ENCODE results near the gene HPSE2.

HPSE2 gene

DNA sequence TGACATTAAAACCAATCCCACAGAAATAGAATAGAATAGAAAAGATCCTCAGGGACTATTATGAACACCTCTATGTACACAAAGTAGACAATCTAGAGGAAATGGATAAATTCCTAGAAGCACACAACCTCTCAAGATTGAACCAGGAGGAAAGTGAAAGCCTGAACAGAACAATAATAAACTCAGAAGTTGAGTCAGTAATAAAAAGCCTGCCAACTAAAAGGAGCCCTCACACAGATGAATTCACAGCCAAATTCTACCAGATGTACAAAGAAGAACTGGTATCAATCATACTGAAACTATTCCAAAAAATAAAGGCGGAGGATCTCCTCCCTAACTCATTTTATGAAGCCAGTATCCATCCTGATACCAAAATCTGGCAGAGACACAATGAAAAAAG, 568.6 kb downstream of the HPSE2 start:
- no peak for FAIRE-seq

DNA sequence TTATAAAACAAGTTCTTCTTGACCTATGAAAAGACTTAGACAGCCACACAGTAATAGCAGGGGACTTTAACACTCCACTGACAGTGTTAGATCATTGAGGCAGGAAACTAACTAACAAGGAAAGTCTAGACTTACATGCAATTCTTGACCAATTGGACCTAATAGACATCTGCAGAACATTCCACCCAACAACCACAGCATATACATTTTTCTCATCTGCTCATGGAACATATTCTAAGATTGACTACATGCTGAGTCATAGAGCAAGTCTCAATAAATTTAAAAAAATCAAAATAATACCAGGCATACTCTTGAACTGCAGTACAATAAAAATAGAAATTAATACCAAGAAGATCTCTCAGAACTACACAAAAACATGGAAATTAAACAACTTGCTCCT, 569.4 kb downstream of the HPSE2 start:
- no peak for FAIRE-seq

DNA sequence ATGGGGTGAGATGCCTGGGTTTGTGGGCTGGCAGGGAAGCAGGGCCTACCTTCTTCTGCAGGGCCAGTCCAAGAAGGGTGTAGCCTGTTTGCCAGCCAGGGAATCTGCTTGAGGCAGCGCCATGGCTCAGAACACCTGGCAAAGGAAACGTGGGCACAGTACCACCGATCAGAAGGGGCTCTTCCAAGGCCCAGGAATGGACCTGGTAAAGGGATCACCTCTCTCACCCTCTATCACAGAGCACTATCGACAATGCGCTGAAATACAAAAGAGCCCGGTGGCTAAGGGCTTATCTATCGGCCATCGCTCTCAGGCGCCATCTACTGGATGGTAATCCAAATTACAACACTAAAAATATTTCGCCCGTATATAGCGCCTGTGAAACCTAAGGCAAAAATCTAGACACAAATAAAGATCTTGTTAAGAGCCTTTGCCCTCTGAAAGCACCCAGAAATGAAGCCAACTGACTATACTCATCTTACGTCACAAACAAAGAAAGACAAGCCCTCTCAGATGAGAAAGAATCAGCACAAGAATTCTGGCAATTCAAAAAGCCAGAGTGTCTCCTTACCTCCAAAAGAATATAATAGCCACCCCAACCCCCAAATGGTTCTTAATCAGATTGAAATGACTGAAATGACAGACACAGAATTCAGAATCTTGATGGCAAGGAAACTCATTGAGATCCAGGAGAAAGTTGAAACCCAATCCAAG, 571.2 kb downstream of the HPSE2 start:
- FAIRE-seq: no peak

DNA sequence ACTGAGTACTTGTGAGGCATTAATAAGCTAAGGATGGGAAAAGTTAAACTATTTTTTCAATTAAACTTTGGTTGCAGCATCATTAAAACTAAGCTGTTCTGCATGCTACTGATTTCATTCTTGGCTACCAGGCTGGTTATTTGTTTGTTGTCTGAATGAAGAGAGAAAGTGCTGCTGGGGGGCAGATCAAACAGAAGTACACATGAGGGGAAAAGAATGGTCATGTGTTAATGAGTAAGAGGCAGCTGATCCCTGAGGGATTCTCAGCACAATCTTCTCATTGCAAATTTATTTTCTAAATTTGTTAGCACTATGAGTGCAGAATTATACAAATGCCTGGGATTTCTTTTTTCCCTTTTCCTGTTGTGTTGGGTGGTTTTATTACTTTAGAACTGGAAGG, 575.7 kb downstream of the HPSE2 start:
- no peak for FAIRE-seq

DNA sequence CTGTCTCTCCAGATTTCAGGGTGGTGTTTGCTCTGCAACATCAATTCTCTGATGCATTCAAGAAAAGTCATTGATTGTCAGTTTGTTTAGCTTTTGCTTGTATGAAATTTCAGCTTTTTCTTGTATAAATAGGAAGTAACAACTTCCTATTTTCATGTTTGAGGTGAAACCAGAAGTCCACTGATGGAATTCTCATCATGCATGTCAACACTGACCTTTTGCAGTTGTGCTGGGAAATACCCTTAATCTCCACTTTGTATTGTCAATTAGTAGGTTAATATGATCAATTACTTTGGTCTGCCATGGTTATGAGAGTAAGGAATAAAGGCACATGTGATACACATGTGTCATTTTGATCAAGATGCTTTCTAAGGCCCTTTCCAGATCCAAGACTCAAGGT, 580.2 kb downstream of the HPSE2 start:
- no peak for FAIRE-seq

DNA sequence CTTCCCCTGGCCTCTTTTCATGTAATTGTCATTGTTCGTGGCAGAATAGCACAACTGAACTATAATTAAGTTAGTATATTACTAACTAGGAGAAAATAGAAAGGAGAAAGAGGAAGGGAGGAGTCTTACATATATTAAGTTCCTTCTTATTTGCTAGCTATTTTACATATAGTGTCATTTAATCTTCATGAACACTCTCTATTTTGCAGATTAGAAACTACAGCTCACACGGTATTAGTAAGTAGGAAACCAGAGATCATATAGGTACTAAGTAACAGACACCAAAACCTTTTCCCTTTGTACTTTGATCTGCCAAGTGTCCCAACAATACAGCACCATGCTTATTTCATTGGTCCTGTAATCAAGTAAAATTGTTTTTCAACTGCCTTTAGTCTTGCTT, 586.5 kb downstream of the HPSE2 start:
- FAIRE-seq: no peak

DNA sequence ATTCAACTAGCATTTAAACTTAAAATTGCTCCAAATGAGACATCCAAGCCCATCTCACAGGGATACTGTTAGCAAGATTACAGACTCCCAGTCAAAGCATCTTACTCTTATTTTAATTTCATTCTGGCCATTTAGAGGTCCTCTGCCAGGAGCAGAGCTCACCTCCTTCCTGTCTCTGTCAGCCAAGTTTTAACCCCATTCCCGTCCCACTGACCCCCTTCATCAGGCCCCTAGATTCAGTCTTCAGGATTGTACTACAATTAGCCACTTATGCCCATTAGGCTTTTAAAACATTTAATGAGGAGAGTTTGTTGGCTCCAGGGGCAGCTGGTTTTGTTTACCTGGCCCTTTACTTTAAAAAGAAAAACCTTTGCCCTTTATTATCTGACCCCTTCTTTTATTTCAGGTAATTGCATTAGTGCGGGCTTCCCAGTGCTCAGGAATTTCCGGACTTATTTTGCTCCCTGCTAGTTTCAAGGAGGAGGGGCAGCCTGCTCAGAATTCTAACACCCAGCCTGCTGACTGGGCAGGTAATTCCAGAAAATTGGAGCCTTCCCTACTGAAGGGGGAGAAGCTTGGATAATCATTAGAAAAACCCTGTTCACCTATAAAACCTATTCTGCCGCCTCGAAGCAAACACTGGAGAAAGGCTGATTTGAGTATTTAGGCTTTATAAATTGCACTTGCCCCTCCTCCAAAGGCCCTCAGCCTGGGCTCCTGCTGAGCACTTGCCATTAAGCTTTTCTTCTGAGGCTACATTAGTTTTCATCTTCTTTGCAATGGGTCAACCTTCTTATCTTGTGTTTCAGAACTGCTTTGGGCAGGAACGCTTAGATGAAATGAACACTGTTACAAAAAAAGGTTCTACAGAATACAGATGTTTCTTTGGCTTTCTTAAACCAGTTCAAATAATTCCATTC, 588.4 kb downstream of the HPSE2 start:
- FAIRE-seq: no peak

DNA sequence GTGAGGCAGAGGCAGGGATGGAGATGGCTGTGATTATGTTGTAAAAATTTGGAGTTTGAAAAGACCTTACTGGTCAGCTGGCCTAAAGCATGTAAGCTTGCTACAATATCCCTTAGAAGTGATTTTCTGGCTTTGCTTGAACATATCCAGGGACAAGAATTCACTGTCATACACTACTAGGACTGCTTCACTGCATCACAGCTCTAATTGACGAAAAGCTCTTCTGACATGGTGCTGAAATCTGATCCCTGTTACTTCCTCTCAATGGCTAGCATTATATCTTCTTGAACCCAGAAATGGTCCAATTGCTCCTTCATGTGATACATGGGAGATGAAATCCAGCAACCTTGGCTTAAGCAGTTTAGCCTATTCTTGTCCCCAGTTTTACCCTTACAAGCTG, 591.2 kb downstream of the HPSE2 start:
- FAIRE-seq: no peak

DNA sequence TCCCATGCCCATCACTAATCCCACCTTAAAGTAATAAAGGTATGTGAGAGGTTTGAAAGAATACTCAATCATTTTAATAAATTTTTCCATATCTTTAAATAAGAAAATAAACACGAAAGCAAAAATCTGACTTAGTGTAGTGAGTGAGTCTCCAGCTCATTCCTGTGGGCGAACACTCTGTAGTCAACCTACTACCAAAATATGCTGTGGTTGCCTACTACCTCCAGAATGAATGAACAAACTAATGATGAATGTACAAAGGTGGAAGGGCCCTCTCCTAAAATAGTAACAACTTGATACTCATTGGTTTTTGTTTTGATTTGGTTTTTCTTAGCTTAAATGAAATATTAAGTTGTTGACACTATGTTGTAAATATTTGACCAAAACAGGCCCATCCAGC, 593.4 kb downstream of the HPSE2 start:
- FAIRE-seq: no peak

DNA sequence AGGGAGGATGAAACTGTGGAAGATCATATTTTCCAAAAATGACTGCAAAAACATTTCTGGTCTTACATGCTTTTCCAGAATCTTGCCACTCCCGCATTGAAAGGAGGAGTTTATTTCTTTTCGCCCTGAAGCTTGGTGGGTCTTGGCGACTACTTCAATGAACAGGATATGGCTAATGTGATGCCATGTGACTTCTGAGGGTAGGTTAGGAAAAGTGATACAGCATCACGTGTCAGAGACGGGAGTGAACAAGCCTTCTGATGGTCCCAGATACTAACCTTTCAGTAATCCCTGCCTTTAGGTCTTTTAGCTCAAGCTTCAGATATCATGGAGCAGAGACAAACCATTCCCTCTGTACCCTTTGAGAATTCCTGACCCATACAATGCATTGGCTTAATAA, 596.7 kb downstream of the HPSE2 start:
- FAIRE-seq: no peak

DNA sequence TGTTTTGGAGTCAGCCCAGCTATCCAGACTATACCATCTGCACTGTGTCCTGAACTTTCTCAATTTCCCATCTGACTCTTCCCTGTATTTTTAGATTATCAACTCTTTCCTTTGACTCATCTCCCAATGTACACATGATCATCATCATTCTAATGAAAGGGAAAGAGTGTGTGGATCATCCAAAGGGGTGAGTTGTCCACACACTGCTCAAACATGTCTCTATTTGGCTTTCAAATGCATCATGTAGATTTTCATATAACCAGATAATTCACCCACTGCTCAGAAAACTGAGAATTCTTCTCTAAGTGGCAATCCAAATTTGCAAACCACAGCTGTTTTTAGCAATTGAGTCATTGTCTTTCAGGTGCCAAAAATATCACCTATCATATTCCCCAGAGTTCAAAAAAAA, 598.7 kb downstream of the HPSE2 start:
- FAIRE-seq: no peak

DNA sequence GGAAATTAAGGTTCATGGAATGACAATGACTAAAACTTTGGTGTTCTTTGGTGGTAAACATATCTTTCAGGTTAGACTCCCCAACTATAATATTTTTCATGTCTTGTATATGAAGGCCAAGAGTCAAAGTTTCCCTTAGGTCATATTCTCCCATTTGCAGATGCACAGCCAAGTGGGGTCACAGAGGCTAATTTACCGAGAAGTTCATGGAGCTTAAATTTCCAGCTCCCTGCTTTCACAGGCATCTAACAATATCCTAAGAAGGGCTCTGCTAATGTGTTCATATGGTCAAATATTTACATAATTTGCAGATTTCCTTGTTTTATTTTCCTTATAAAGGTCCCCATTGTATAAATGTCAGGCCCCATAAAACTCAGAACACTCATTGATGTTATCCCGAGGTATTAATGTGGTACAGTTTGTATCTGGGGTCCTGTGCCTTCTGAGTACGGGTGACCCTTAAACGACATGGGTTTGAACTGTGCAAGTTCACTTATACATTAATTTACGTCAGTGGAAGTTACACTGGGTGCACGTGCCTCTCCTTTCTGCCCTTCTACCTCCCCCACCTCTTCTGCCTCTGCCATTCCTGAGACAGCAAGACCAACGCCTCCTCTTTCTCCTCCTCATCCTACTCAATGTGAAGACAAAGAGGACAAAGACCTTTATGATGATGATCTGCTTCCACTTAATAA, 603.0 kb downstream of the HPSE2 start:
- FAIRE-seq: no peak

DNA sequence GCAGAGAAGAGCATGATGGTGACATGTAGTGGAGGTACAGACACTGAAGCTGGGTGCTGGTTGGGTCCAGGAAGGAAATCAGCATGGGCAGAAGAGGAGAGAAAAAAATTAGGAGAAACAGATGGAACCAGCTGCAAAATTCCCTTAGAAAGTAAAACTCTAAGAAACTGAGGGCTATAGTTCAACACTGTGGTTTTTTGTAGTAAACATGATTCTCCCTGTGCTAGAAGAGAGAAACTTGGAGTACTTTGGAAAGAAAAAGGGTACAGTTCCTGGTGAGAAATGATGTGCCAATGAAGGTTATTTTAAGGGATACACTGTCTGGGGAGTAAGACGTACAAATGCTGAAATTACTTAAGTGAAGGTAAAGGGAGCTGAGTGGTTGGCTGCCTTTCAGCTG, 607.4 kb downstream of the HPSE2 start:
- FAIRE-seq: no peak

DNA sequence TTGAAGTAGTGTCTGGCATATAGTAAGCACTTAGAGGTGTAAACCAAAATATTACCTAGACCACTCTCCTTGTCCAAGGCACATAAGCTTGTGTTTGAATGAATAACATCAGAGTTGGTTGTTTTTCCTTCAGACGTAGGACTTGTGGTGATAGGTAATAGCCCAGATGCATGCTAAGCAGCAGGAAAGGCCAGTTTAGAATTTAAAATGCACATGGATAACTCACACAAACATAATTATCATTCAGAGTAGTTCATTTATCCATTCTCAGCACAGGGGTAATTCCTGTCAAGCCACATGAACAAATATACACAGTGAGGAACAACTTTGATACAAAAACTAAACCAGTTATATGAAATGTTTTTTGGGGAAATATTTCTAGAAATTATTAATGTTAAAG, 607.9 kb downstream of the HPSE2 start:
- FAIRE-seq: no peak

DNA sequence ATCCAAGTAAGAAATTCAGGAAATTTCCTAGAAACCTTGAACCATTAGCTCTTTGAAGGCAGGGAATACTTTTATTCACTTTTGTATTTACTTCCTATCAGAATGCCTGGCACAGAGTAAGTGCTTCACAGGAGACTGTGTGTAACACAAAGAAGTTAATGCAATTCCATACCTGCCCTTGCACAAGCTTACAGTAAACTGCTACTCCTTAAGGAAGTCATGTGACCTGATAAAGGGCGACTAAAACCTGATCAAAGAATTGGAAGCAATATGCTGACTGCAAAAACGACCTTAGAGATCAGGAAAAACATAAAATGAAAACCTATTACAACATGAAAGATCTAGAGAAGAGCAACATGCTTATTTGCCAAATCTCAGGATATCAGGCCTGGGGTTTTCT, 610.7 kb downstream of the HPSE2 start:
- no peak for FAIRE-seq

DNA sequence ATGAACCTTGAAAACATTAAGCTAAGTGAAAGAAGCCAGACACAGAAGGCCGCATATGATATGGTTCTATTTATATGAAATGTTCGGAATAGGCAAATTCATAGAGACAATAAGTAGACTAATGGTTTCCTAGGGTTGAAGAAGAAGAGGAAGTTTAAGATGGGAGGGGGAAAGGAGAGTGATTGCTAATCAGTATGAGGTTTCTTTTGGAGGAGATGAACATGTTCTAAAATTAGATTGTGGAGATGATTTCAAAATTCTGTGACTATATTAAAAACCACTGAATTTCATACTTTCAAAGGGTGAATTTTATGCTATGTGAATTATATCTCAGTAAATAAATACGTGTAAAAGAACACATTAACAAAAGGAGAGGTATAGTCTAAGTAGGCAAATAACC, 612.5 kb downstream of the HPSE2 start:
- FAIRE-seq: no peak

DNA sequence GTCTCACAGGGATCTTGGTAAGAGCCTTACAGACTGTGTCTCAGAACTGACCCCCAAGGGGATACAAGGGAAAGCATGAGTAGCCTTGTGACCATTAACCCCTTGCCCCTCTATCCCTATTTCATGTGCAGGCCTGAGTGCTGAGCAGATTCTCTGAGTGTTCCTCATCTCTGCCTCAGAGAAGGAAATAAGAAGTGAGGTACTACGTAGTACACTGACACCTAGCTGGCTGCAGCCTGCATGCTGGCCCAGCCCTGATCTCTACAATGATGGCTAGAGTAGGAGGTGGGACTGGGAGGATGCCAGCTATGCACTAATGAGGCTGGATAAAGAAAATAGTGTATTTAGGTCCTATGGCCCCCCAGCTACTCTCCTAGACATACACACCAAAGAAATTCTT, 614.0 kb downstream of the HPSE2 start:
- FAIRE-seq: no peak

DNA sequence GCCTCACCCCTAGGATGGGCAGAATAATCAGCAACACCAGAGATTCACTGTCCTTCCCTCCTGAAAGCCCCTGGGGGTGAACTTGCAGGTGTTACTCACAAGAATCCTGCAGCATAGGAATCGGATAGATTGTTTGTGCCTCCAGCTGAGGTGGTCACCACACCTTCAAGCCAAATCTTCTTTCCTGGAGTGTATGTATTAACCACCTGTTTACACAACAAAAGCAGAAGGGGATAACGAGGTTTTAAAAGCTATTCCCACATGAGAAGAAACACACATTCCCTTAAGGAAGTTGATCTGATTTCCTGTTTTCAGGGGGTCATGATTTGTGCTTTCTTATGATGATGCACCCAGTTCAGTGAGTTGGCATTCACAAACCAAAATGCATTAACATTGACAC, 615.1 kb downstream of the HPSE2 start:
- no peak for FAIRE-seq

DNA sequence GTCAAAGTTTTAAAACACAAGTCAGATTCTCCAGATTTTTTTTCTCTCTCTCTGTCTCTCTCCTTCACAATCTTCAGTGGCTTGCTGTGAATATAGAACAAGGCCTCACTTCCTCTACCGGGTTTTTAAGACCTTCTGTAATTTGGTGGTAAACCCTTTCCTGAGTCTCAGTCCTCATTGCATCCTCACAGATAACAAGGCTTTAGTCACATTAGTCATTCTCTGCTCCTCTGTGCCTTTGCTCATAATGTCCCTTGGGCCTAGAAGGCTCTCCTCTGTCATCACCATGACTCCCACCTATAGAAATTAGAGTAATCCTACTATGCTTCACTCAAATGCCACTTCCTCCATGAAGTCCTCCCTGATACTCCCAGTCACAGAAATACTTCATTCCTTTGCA, 616.2 kb downstream of the HPSE2 start:
- no peak for FAIRE-seq

DNA sequence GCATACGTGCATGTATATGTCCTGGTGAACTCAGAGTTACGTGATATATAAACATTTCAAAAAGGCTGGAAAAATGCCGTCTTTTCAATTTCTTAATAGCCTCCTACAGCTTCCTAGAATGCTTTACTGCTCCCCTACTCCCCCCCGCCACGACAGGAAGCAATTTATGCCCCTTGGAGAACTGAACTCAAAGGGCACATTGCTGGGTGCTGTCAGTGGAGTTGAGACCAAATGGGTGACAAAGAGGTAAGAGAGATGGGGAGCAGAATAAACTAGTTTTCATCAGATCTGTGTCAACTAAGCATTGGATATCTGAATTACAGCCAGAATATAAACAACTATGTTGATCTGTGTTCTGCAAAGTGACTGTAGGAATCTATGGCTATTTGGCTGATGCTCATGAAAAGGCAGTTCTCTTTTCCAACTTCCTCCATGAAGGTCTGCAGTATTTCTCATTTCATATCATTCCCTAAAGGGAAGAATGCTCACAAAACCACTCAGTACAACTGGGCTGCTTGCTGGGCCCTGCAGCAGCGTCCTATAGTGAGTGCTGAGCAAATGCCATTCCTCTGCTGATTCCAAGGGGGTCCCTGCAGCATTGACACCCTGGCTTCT, 617.6 kb downstream of the HPSE2 start:
- FAIRE-seq: no peak

DNA sequence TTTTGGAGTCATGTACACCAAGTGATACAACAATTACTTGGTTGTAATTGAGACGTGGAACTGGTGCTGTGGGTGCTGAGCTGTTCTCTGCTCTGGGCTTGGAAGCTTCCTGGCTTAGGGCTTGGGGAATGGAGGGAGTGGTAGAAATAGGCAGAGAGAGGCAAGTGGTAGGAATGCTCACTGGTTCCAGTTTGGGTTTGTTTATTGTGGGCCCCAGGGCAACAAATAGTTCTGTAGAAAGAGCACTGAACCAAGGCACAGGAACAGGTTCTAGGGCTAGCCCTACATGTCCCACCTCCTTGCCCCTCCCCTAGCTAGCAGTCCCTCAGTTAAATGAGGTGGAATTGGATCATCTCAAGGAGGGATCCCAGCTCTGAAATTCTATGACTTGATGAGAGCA, 622.2 kb downstream of the HPSE2 start:
- no peak for FAIRE-seq

DNA sequence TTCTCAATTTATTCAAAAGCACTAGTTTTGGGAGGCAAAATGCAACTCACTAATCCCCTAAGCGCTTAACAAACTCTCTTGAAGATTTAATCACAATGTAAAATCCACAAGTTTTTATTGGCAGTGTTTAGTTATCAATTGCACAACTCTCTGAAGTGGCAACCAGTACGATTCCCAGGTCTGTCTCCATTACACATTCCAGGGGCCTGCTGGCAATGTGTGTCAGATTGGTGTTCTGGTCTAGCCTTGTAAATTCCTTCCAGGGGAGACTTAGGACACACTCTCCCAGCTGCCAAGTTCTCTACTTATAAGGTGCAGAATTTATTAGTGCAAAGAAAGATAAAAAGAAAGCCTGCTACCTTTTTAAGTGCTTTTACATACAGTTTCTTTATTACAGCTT, 624.2 kb downstream of the HPSE2 start:
- no peak for FAIRE-seq

DNA sequence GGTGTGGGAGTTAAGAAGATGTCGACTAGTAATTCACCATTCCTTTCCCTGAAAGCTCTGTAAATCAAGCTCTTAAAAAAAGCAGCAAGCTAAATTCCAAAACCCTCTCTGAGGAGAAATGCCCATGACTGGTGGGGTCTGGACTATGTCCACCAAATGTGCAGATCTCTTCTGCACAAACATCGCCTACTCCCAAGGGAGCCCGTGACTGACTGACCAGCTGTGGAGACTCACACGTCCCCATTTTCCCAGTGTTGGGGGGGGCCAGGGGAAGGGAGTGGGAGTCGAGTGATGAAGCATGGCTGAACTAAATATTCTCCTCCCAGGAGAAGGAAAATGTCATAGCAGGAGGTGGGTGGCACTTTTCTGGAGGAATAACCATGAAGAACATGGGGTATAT, 624.8 kb downstream of the HPSE2 start:
- FAIRE-seq: no peak
